Upper lobe of right lung (tissue), 1 donor: Measurements from ENCODE around the gene KRTAP17-1. TPM values are rescaled to one million over a fixed set of nuclear protein-coding genes. Genes with fewer than 3 reads are reported as not detected.

Source experiments
- ATAC-seq: fragments of 200-7000 bp; cut with Tn5 transposase; one replicate; pipeline ENCODE4 v1.9.1; 2020; ENCODE audit warnings: mild to moderate bottlenecking, moderate library complexity
- DNase-seq: peaks from one replicate; pipeline ENCODE4 v3.0.0-alpha.2; 2020
- H3K27ac ChIP-seq: fragments of 200-600 bp; one replicate; pipeline ENCODE4 v1.8.0; 2022
- H3K27me3 ChIP-seq: fragments of 200-600 bp; one replicate; pipeline ENCODE4 v1.8.0; 2022; ENCODE audit warnings: mild to moderate bottlenecking
- H3K36me3 ChIP-seq: fragments of 200-600 bp; one replicate; pipeline ENCODE4 v1.8.0; 2022
- H3K4me1 ChIP-seq: fragments of 200-600 bp; one replicate; pipeline ENCODE4 v1.8.0; 2022
- H3K4me3 ChIP-seq: fragments of 200-600 bp; one replicate; pipeline ENCODE4 v1.8.0; 2022; ENCODE audit warnings: mild to moderate bottlenecking
- H3K9me3 ChIP-seq: fragments of 200-600 bp; one replicate; pipeline ENCODE4 v1.8.0; 2022
- intact Hi-C: fragments of 100-400 bp; cut with DNase I; formaldehyde crosslinking; loops from one replicate; pipeline ENCODE4 v1.11.0; 2022
- total RNA-seq: library from RNA; stranded (reverse); fragmentation: NEBNext Ultra II Directional; extraction: Animal tissue kit (Norgen Biotek cat#: 25700); gene quantifications from one replicate; pipeline ENCODE4 v1.2.1, GENCODE V29; 2021
- TF ChIP-seq, protein P1 (sequence below): fragments of 200-600 bp; IDR thresholded peaks from one replicate; pipeline ENCODE4 v1.8.0; 2022; ENCODE audit warnings: antibody characterized with exemption
- donor health status: DM: no; HTN: yes; CAD: no; lungs with severe emphysema.

KRTAP17-1 gene
- total RNA-seq, 1 donor from 2014 or later: not detected

DNA sequence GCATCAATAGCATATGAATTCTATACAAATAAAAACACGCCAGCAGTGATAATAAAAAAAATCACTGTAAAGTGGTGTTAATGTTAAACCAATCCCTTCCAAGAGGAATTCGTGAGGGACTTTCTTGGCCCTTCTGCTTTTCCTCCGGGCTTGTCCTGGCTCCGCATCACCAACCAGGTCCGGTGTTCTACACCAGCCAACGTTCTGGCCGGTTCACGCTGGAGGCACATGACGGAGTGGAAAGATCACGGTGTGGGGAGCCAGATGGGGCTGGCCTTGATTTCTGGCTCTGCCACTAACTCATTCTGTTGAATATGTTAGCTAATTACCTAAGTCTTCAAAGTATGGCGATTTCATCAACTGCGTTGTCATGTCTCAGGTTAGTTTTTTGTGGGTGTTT, 11.4 kb downstream of the KRTAP17-1 start:
- ATAC-seq: no peak

DNA sequence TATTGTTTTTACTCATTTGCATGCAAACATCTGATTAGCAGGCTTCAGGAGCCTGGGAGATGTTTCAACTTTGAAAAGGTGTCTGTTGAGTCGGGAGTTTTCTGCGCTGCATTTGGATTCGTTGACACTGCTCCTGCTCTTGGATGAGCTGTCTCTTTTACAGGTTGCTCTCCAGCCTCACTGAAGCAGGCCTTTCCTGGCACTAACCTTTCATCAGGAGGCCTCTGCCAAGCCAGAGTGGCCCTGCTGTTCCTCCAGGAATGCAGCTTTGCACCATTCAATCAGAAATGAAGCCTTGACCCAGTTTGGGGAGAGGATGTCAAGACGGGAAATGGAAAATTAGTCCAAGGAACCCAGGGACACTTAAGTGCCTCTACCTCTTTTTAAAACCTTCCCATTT, 12.5 kb downstream of the KRTAP17-1 start:
- DNase-seq (no peak), ATAC-seq (no peak)
- Histone ChIP-seq H3K36me3 (no peaks in the 10 kb centered on the region), H3K9me3 (no peaks in the 10 kb centered on the region), H3K4me3 (no peak overlapping the region), H3K27me3 (no peaks in the 10 kb centered on the region), H3K4me1 (no peaks in the 10 kb centered on the region), H3K27ac (no peak overlapping the region)
- intact Hi-C loops: no loop called here
- TF ChIP-seq, protein P1, sequence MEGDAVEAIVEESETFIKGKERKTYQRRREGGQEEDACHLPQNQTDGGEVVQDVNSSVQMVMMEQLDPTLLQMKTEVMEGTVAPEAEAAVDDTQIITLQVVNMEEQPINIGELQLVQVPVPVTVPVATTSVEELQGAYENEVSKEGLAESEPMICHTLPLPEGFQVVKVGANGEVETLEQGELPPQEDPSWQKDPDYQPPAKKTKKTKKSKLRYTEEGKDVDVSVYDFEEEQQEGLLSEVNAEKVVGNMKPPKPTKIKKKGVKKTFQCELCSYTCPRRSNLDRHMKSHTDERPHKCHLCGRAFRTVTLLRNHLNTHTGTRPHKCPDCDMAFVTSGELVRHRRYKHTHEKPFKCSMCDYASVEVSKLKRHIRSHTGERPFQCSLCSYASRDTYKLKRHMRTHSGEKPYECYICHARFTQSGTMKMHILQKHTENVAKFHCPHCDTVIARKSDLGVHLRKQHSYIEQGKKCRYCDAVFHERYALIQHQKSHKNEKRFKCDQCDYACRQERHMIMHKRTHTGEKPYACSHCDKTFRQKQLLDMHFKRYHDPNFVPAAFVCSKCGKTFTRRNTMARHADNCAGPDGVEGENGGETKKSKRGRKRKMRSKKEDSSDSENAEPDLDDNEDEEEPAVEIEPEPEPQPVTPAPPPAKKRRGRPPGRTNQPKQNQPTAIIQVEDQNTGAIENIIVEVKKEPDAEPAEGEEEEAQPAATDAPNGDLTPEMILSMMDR: no peak

More for the DNA sequence above, 11.4 kb downstream of the KRTAP17-1 start:
- H3K4me3 ChIP-seq: no peak overlapping the region
- H3K27me3 ChIP-seq: no peaks in the 10 kb centered on the region
- TF ChIP-seq, protein P1: no peak
- intact Hi-C loops: no loop called here
- H3K9me3 ChIP-seq: no peaks in the 10 kb centered on the region
- no peak overlapping the region for H3K27ac ChIP-seq
- no peaks in the 10 kb centered on the region for H3K36me3 ChIP-seq
- H3K4me1 ChIP-seq: peaks cover under 1% of the 10 kb centered on the region
- DNase-seq: no peak

DNA sequence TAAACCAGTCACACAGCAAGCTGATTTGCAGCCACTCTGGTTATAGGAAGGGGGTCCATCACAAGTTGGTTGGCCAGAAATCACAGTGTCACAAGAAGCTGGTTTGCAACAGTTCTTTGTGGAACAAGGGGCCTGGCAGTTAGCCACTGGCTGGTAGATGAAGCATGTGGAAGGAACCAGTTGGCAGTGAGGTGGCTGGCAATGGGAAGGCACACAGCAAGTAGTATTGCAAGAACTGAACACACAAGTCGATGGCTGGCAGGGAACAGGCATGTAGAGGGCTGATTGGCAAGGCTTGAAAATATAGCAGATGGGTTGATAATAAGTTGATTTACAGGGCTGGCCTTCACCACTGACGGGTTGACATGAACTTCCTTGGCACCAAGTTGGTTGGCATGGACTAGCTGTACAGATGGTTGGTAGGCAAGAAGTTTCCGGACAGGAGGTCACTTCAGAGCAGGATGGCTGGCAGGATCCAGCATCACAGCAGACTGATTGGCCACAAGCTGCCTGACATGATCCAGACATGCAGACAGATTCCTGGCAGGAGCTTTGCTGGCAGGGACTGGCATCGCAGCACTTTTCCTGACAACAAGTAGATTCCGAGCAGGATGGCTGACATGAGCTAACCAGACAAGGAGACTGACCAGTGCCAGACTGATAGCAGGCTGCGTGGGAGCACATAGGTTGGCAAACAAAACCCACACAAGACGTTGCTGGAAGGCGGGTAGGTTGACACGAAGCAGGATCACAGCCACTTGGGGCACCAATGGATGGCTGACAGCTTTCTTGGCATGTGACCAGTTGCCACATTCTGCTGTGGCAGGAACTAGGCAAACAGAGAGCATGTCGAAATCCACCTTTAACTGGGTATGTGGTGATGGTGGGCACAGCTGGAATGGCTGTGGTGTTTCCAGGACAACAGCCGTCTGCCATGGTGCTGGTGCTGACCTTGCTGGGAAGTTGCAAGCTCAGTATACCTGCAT, 13.3 kb downstream of the KRTAP17-1 start, which contains the start of gene KRTAP29-1:
Gene KRTAP29-1 (minus strand): TSS at position 936 of the 986 bp plus-strand sequence. CDS start 0 bp downstream, at position 936.
- Histone ChIP-seq H3K4me1 (no peaks in the 10 kb centered on the region), H3K27ac (no peak within 1 kb of the TSS), H3K36me3 (no peaks in the 10 kb centered on the region), H3K9me3 (no peaks in the 10 kb centered on the region), H3K4me3 (no peak within 1 kb of the TSS), H3K27me3 (no peaks in the 10 kb centered on the region)
- intact Hi-C loops: no loop called here
- DNase-seq (no peak), ATAC-seq (peak; percentile 38)
- TF ChIP-seq, protein P1: no peak

DNA sequence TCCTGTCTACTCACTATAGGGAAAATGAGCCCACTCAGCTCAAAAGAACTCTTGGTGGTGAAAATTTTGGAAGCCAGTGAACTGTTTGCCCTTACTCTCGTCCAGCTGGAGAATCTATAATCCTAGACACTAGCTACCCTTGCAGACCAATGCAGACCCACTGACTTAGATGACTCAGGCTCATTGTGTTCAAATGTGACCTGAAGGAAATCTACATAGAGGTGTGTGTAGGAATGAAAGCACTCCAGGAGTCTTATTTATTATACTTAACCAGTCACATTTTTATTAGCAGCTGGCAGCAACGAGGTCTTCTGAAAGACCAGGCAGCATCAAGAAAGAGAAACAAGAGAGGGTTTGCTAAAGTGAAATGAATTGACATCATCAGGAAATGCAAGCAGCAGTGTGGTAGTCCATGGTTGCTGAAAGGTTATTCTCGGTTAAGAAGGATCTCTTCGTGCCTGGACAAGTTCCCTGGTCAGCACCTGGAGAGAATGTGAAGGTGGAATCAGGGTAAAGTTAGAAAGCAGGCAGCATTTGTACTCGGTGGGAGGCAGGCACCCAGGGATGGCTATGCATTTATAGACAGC, 14.2 kb downstream of the KRTAP17-1 start:
- H3K27me3 ChIP-seq: no peaks in the 10 kb centered on the region
- no peaks in the 10 kb centered on the region for H3K9me3 ChIP-seq
- H3K36me3 ChIP-seq: no peaks in the 10 kb centered on the region
- TF ChIP-seq, protein P1: no peak
- DNase-seq (no peak), ATAC-seq (no peak)
- H3K27ac ChIP-seq: no peak overlapping the region
- no peak overlapping the region for H3K4me3 ChIP-seq
- intact Hi-C loops: no loop called here
- no peaks in the 10 kb centered on the region for H3K4me1 ChIP-seq

DNA sequence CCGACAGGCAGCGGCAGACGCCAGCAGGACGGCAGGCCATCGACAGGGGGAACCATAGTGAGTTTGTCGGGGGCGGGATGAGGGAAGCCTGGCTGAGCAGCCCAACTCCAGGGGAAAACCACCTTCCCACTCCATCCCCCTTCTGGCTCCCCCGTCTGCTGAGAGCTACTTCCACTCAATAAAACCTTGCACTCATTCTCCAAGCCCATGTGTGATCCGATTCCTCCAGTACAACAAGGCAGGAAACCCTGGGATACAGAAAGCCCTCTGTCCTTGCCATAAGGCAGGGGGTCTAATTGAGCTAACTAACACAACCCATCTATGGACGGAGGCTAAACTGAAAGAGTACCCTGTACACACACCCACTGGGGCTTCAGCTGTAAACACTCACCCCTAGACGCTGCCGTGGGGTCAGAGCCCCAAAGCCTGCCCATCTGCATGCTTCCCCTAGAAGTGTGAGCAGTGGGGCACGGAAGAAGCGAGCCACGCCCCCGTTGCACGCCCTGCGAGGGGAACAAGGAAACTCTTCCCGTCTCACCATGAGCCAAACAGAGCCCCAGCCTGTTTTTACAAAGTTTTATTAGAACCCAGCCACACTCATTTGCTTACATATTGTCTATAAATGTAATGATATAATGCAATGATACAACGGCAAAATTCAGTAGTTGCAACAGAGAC, 16.9 kb downstream of the KRTAP17-1 start:
- ATAC-seq (no peak), DNase-seq (no peak)
- no peaks in the 10 kb centered on the region for H3K9me3 ChIP-seq
- no peaks in the 10 kb centered on the region for H3K27me3 ChIP-seq
- intact Hi-C loops: no loop called here
- no peaks in the 10 kb centered on the region for H3K4me1 ChIP-seq
- TF ChIP-seq, protein P1: no peak
- H3K4me3 ChIP-seq: no peak overlapping the region
- H3K36me3 ChIP-seq: no peaks in the 10 kb centered on the region
- no peak overlapping the region for H3K27ac ChIP-seq
